H1 (cell line): Measurements from ENCODE around the gene SIK2. TPM values are rescaled to one million over a fixed set of nuclear protein-coding genes. Genes with fewer than 3 reads are reported as not detected.

ENCODE experiments used
- CTCF ChIA-PET: fragments of 300-600 bp; sonication (Branson Sonifier 250); formaldehyde crosslinking; loops from one replicate; lab custom pipeline; 2021; ENCODE audit not compliant: partially characterized antibody; lab: Charles Lee
- POLR2A ChIA-PET: fragments of 300-600 bp; sonication (Branson Sonifier 250); formaldehyde crosslinking; loops from one replicate; lab custom pipeline; 2021; ENCODE audit warnings: inconsistent platforms; ENCODE audit not compliant: partially characterized antibody; lab: Charles Lee
- DNase-seq, 2 experiments: peaks; one replicate each; pipeline versions ENCODE4 v3.0.0 to v3.0.0-alpha.2; 2010 to 2022; ENCODE audit warnings: low spot score in 2 of 2, low read depth in 1 of 2, mixed read lengths in 1 of 2
- FAIRE-seq: peaks from 2 replicates; lab custom pipeline; 2011; peaks lifted over from hg19 to GRCh38; lab: Jason Lieb, UNC
- H2AFZ ChIP-seq: 2 replicates; pipeline ENCODE4 v1.8.1; 2012; ENCODE audit warnings: low read length, inconsistent platforms
- H2AK5ac ChIP-seq: 2 replicates; pipeline ENCODE4 v1.6.1; 2013; ENCODE audit warnings: low read depth, low read length
- H2BK120ac ChIP-seq: replicated peaks from 2 replicates; pipeline ENCODE3; 2013; ENCODE audit warnings: low read depth, low read length, inconsistent platforms
- H2BK12ac ChIP-seq: 2 replicates; pipeline ENCODE4 v1.6.1; 2013; ENCODE audit warnings: low read depth, low read length
- H2BK15ac ChIP-seq: 2 replicates; pipeline ENCODE4 v1.6.1; 2013; ENCODE audit warnings: low read length
- H2BK20ac ChIP-seq: 2 replicates; pipeline ENCODE4 v1.6.1; 2013; ENCODE audit warnings: low read length
- H2BK5ac ChIP-seq: 2 replicates; pipeline ENCODE4 v1.6.1; 2013; ENCODE audit warnings: low read depth, low read length
- H3K14ac ChIP-seq: 2 replicates; pipeline ENCODE4 v1.6.1; 2013; ENCODE audit warnings: inconsistent platforms; ENCODE audit not compliant: insufficient read length
- H3K18ac ChIP-seq: 2 replicates; pipeline ENCODE4 v1.6.1; 2013; ENCODE audit warnings: low read length; ENCODE audit errors: extremely low read depth
- H3K23ac ChIP-seq: 2 replicates; pipeline ENCODE4 v1.6.1; 2013; ENCODE audit warnings: inconsistent platforms; ENCODE audit not compliant: insufficient read length
- H3K23me2 ChIP-seq: 2 replicates; pipeline ENCODE4 v1.6.1; 2013; ENCODE audit warnings: low read depth, low read length
- H3K27ac ChIP-seq: 2 replicates; pipeline ENCODE4 v1.6.1; 2011; ENCODE audit warnings: low read depth, low read length, inconsistent platforms
- H3K27me3 ChIP-seq, 4 experiments: replicated peaks in 1 of 4; 1 replicate in 1 of 4; 2 replicates in 3 of 4; pipeline versions ENCODE4 v1.6.1 to v1.8.1; 2011 to 2013; ENCODE audit warnings: low read length in 3 of 4, mild to moderate bottlenecking in 3 of 4, inconsistent platforms in 2 of 4, mixed read lengths in 2 of 4, moderate library complexity in 1 of 4; ENCODE audit not compliant: control insufficient read depth in 3 of 4, insufficient read depth in 3 of 4; ENCODE audit errors: extremely low read depth in 1 of 4
- H3K36me3 ChIP-seq, 4 experiments: 2 replicates each; pipeline versions ENCODE4 v1.6.1 to v1.8.1; 2011 to 2013; ENCODE audit warnings: mild to moderate bottlenecking in 4 of 4, low read length in 3 of 4, moderate library complexity in 2 of 4, control low read depth in 1 of 4, inconsistent platforms in 1 of 4; ENCODE audit not compliant: insufficient read depth in 4 of 4, control insufficient read depth in 2 of 4
- H3K4ac ChIP-seq: replicated peaks from 2 replicates; pipeline ENCODE3; 2013; ENCODE audit warnings: low read length, low read depth, mixed read lengths, inconsistent platforms; ENCODE audit not compliant: insufficient read length
- H3K4me1 ChIP-seq, 4 experiments: replicated peaks in 1 of 4; 1 replicate in 1 of 4; 2 replicates in 3 of 4; pipeline versions ENCODE4 v1.6.1 to v1.8.1; 2011 to 2013; ENCODE audit warnings: low read length in 3 of 4, inconsistent platforms in 2 of 4, mixed read lengths in 1 of 4; ENCODE audit not compliant: insufficient read depth in 4 of 4, control insufficient read depth in 3 of 4
- H3K4me2 ChIP-seq, 2 experiments: 2 replicates each; pipeline versions ENCODE4 v1.6.1 to v1.8.1; 2011 to 2013; ENCODE audit warnings: low read depth in 2 of 2, low read length in 2 of 2, control low read depth in 1 of 2, inconsistent platforms in 1 of 2, mild to moderate bottlenecking in 1 of 2; ENCODE audit not compliant: insufficient read depth in 1 of 2
- H3K4me3 ChIP-seq, 4 experiments: fragments of 200-600, 300-600 bp in 1 of 4; sonication (generic), shearing (Covaris generic), sonication (Bioruptor Twin) in 1 of 4; 2 replicates each; pipeline versions ENCODE4 v1.5.1 to v1.8.1; 2011 to 2016; ENCODE audit warnings: low read length in 4 of 4, low read depth in 3 of 4, control low read depth in 2 of 4, inconsistent platforms in 2 of 4, mild to moderate bottlenecking in 2 of 4, mixed read lengths in 1 of 4, moderate library complexity in 1 of 4; ENCODE audit not compliant: insufficient read depth in 2 of 4; ENCODE audit errors: extremely low read depth in 1 of 4
- H3K56ac ChIP-seq: replicated peaks from 2 replicates; pipeline ENCODE3; 2013; ENCODE audit warnings: low read depth, mild to moderate bottlenecking, mixed read lengths, low read length, inconsistent platforms; ENCODE audit not compliant: insufficient read length
- H3K79me1 ChIP-seq: 2 replicates; pipeline ENCODE4 v1.6.1; 2013; ENCODE audit warnings: low read depth, low read length, control low read depth
- H3K79me2 ChIP-seq, 2 experiments: 2 replicates each; pipeline versions ENCODE4 v1.6.1 to v1.8.1; 2012 to 2013; ENCODE audit warnings: low read length in 2 of 2, mild to moderate bottlenecking in 2 of 2, inconsistent platforms in 1 of 2; ENCODE audit not compliant: insufficient read depth in 2 of 2, control insufficient read depth in 1 of 2
- H3K9ac ChIP-seq, 4 experiments: replicated peaks in 1 of 4; 1 replicate in 1 of 4; 2 replicates in 3 of 4; pipeline versions ENCODE4 v1.6.1 to v1.8.1; 2011 to 2013; ENCODE audit warnings: low read depth in 3 of 4, low read length in 3 of 4, control low read depth in 2 of 4, mild to moderate bottlenecking in 2 of 4, moderate library complexity in 2 of 4, inconsistent platforms in 1 of 4; ENCODE audit errors: extremely low read depth in 1 of 4
- H3K9me3 ChIP-seq, 2 experiments: 2 replicates each; pipeline versions ENCODE4 v1.6.1 to v1.8.1; 2012 to 2013; ENCODE audit warnings: mild to moderate bottlenecking in 2 of 2, moderate library complexity in 2 of 2, control low read depth in 1 of 2, inconsistent platforms in 1 of 2, low read depth in 1 of 2, low read length in 1 of 2, mixed read lengths in 1 of 2; ENCODE audit not compliant: insufficient read depth in 2 of 2
- H4K20me1 ChIP-seq, 2 experiments: replicated peaks in 1 of 2; 2 replicates each; pipeline versions ENCODE3 to v1.8.1; 2011 to 2013; ENCODE audit warnings: inconsistent platforms in 2 of 2, low read length in 2 of 2, mild to moderate bottlenecking in 1 of 2; ENCODE audit not compliant: insufficient read depth in 2 of 2, control insufficient read depth in 1 of 2
- H4K5ac ChIP-seq: 2 replicates; pipeline ENCODE4 v1.6.1; 2013; ENCODE audit warnings: low read length, low read depth, mixed read lengths, inconsistent platforms; ENCODE audit not compliant: insufficient read length
- H4K8ac ChIP-seq: 2 replicates; pipeline ENCODE4 v1.8.0; 2013; ENCODE audit warnings: mild to moderate bottlenecking, moderate library complexity, low read length, inconsistent platforms; ENCODE audit not compliant: insufficient read depth; ENCODE audit errors: extremely low read depth
- H4K91ac ChIP-seq: replicated peaks from 2 replicates; pipeline ENCODE3; 2013; ENCODE audit warnings: low read length, mixed read lengths, inconsistent platforms; ENCODE audit not compliant: insufficient read length
- BCL11A ChIP-seq, 2 experiments: IDR thresholded peaks; one replicate each; pipeline ENCODE4 v1.6.1; 2011; ENCODE audit warnings: low read depth in 2 of 2, low read length in 2 of 2, mild to moderate bottlenecking in 2 of 2
- CREB1 ChIP-seq: IDR thresholded peaks from 2 replicates; pipeline ENCODE4 v1.6.1; 2012; ENCODE audit warnings: inconsistent platforms
- POLR2A ChIP-seq, 2 experiments: IDR thresholded peaks; 1 replicate in 1 of 2; 2 replicates in 1 of 2; pipeline ENCODE4 v1.6.1; 2011; ENCODE audit warnings: low read depth in 2 of 2, low read length in 2 of 2, mild to moderate bottlenecking in 2 of 2; ENCODE audit errors: control extremely low read depth in 1 of 2
- POLR2AphosphoS5 ChIP-seq: IDR thresholded peaks from 2 replicates; pipeline ENCODE4 v1.6.1; 2011; ENCODE audit warnings: low read depth, low read length
- SIX5 ChIP-seq: IDR thresholded peaks from 2 replicates; pipeline ENCODE4 v1.6.1; 2011; ENCODE audit warnings: mild to moderate bottlenecking, low read depth, low read length
- TEAD4 ChIP-seq: IDR thresholded peaks from 2 replicates; pipeline ENCODE4 v1.6.1; 2012; ENCODE audit warnings: low read depth, low read length, inconsistent platforms, mixed read lengths
- USF2 ChIP-seq: IDR thresholded peaks from 2 replicates; pipeline ENCODE4 v1.6.1; 2011; ENCODE audit warnings: low read length, improper control_type of control experiment
- YY1 ChIP-seq: IDR thresholded peaks from 2 replicates; pipeline ENCODE4 v1.6.1; 2011; ENCODE audit warnings: low read depth, mild to moderate bottlenecking, low read length
- WGBS, 2 experiments: shearing (Covaris generic) in 1 of 2; methylation state at CpG; one replicate each; pipeline versions ENCODE4 v1.1.6 to v1.1.7; 2013 to 2015; ENCODE audit warnings: low lambda C conversion rate in 2 of 2, mixed read lengths in 2 of 2, inconsistent platforms in 1 of 2, low coverage in 1 of 2, missing lambda C conversion rate in 1 of 2; ENCODE audit not compliant: insufficient replicate concordance in 2 of 2, insufficient coverage in 1 of 2, insufficient read length in 1 of 2; ENCODE audit errors: extremely low coverage in 1 of 2, missing lambda C conversion rate in 1 of 2; 5-methylcytosine and 5-hydroxymethylcytosine counted together
- polyA plus RNA-seq, 7 experiments: library from polyadenylated mRNA; depleted of rRNA in 3 of 7; stranded (reverse) in 5 of 7; unstranded in 2 of 7; fragments of >200 nt in 5 of 7; fragments of 200-250 nt in 2 of 7; gene quantifications; 1 replicate in 5 of 7; 2 replicates in 1 of 7; 4 replicates in 1 of 7; pipeline versions ENCODE4 v1.2.1 to v1.2.3, GENCODE V29; 2011 to 2013; ENCODE audit warnings: missing spikeins in 2 of 7, mixed read lengths in 2 of 7
- total RNA-seq: library from RNA; stranded (reverse); fragmentation: NEBNext Ultra II Directional; extraction: Animal tissue kit (Norgen Biotek cat#: 25700); gene quantifications from 2 replicates; pipeline ENCODE4 v1.2.1, GENCODE V29; 2021
- TF ChIP-seq, protein P1 (sequence below): IDR thresholded peaks from 2 replicates; pipeline ENCODE4 v1.6.1; 2012; ENCODE audit warnings: inconsistent platforms

Gene SIK2
- total and polyA plus RNA-seq, 2 of the 8 experiments (the other 6 are each of a cell fraction or from before 2014, with no cell fraction given), result 8.8 to 11.2 TPM

DNA sequence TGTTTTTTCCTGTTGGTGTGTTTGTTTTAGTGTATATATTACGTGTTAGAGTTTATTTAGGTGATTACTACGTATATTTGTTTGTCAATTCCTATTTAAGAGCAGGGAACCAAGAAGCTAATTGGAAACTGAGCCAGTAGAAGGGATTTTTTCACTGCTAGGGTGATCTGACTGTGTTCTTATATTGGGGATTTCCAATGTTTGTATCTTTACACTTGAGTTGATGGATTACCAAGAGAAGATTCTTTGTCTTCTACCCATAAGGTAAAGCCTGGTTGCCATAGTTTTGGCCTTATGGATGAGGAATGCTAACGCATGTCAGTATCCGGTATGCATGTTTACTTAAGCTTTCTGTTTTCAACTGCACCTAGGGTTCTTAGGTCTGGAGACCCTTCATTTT is 35.6 kb downstream of the SIK2 start:
- H2AK5ac ChIP-seq, result no peak overlapping the region
- no peak overlapping the region for H3K4me3 ChIP-seq
- no peaks in the 10 kb centered on the region for H3K23me2 ChIP-seq
- peaks cover 0 to 8% (median 3%) of the 10 kb centered on the region in 4 experiments; a peak in 5 of 7 replicates for H3K4me1 ChIP-seq
- no peak for FAIRE-seq
- no peak overlapping the region for H2BK20ac ChIP-seq
- no peak overlapping the region for H3K18ac ChIP-seq
- H4K5ac ChIP-seq, result no peak overlapping the region
- DNase-seq, result no peak
- no peaks in the 10 kb centered on the region for H3K9me3 ChIP-seq
- H3K4ac ChIP-seq, result no peak overlapping the region
- H3K4me2 ChIP-seq, result no peak overlapping the region
- no peak overlapping the region for H3K56ac ChIP-seq
- H3K9ac ChIP-seq, result no peak overlapping the region
- no peak overlapping the region for H3K27ac ChIP-seq
- H4K20me1 ChIP-seq, result peaks cover 0 to 1% of the 10 kb centered on the region in 2 experiments
- no peaks in the 10 kb centered on the region for H3K79me2 ChIP-seq
- no peaks in the 10 kb centered on the region for H3K79me1 ChIP-seq
- H3K14ac ChIP-seq, result no peak overlapping the region
- no peak overlapping the region for H3K23ac ChIP-seq
- no peaks in the 10 kb centered on the region for H3K27me3 ChIP-seq
- WGBS, 2 experiments, result 76% methylated on average over 4 of the region's 4 CpGs; no CpG with 5 or more reads in 1 of the 2 experiments
- H2BK120ac ChIP-seq, result no peak overlapping the region
- H2BK12ac ChIP-seq, result no peak overlapping the region
- ChIA-PET CTCF (interaction anchor here (1.9 kb wide), 1 partner anchor 204 kb away, joined by 5 read pairs; no protein-coding TSS in a partner anchor), POLR2A (no interaction called here)
- no peaks in the 10 kb centered on the region for H3K36me3 ChIP-seq
- H2AFZ ChIP-seq, result no peak overlapping the region
- TF ChIP-seq BCL11A (IDR thresholded peaks at IDR 0.05; ENCODE audit: low read depth in 2 of 2, low read length in 2 of 2) (no peak), POLR2A (IDR thresholded peaks at IDR 0.05; ENCODE audit: control extremely low read depth in 1 of 2, low read depth in 2 of 2, low read length in 2 of 2) (no peak), TEAD4 (no peak), YY1 (no peak), USF2 (no peak), SIX5 (no peak), CREB1 (no peak), POLR2AphosphoS5 (no peak)
- TF ChIP-seq, protein P1, sequence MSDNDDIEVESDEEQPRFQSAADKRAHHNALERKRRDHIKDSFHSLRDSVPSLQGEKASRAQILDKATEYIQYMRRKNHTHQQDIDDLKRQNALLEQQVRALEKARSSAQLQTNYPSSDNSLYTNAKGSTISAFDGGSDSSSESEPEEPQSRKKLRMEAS, result no peak
- H2BK5ac ChIP-seq, result no peak overlapping the region
- no peak overlapping the region for H2BK15ac ChIP-seq
- no peak overlapping the region for H4K8ac ChIP-seq
- no peak overlapping the region for H4K91ac ChIP-seq
